HepG2 (cell line): Measurements from ENCODE around the gene CISH. TPM values are rescaled to one million over a fixed set of nuclear protein-coding genes. Genes with fewer than 3 reads are reported as not detected.

Experiments
- ATAC-seq: fragments of 200-7000 bp; cut with Tn5 transposase; 3 replicates; pipeline ENCODE4 v1.9.1; 2020; ENCODE audit warnings: mild to moderate bottlenecking, moderate library complexity
- BruUV-seq: library from RNA; stranded (reverse); fragments of 400-500 nt; replicated peaks from 2 replicates; lab custom pipeline; 2021; lab: Mats Ljungman, UMichigan
- CTCF ChIA-PET: fragments of 300-600 bp; formaldehyde crosslinking; extraction: SDS; loops from one replicate; lab custom pipeline; 2021; ENCODE audit warnings: low total read pairs, inconsistent platforms, low intra/inter-chr PET ratio; lab: Yijun Ruan, JAX
- POLR2A ChIA-PET: fragments of 350-600 bp; sonication (Branson Sonifier 250); formaldehyde crosslinking; loops from one replicate; lab custom pipeline; 2020; ENCODE audit warnings: antibody characterized with exemption, inconsistent platforms; lab: Yijun Ruan, JAX
- DNase-seq: peaks from one replicate; pipeline ENCODE4 v3.0.0-alpha.2; 2015; ENCODE audit warnings: low spot score
- FAIRE-seq: peaks from 3 replicates; lab custom pipeline; 2011; peaks lifted over from hg19 to GRCh38; lab: Jason Lieb, UNC
- H2AFZ ChIP-seq: one replicate; pipeline ENCODE4 v1.6.1; 2011; ENCODE audit warnings: low read length, inconsistent platforms
- H3K27ac ChIP-seq: fragments of 300-600 bp; 3 replicates; pipeline ENCODE4 v1.8.0; 2011; ENCODE audit warnings: mixed run types, mild to moderate bottlenecking, mixed read lengths, low read length, inconsistent platforms; ENCODE audit not compliant: insufficient read depth; ENCODE audit errors: extremely low read length
- H3K27me3 ChIP-seq, 2 experiments: fragments of 200-600 bp in 1 of 2; 2 replicates in 1 of 2; 3 replicates in 1 of 2; pipeline versions ENCODE4 v1.6.0 to v1.8.0; 2011; ENCODE audit warnings: low read length in 2 of 2, mild to moderate bottlenecking in 2 of 2, moderate library complexity in 2 of 2, inconsistent platforms in 1 of 2; ENCODE audit not compliant: insufficient read depth in 2 of 2, control insufficient read depth in 1 of 2
- H3K36me3 ChIP-seq, 2 experiments: fragments of 200-600 bp in 1 of 2; replicated peaks in 1 of 2; 2 replicates in 1 of 2; 3 replicates in 1 of 2; pipeline versions ENCODE4 v1.5.1 to v1.8.0; 2011; ENCODE audit warnings: low read length in 2 of 2, inconsistent platforms in 1 of 2; ENCODE audit not compliant: insufficient read depth in 2 of 2, control insufficient read depth in 1 of 2
- H3K4me1 ChIP-seq: 2 replicates; pipeline ENCODE4 v1.5.1; 2012; ENCODE audit warnings: low read length, inconsistent platforms; ENCODE audit not compliant: insufficient read depth
- H3K4me2 ChIP-seq: 2 replicates; pipeline ENCODE4 v1.6.0; 2011; ENCODE audit warnings: low read depth, low read length, inconsistent platforms
- H3K4me3 ChIP-seq, 3 experiments: fragments of 200-600 bp in 1 of 3; sonication (generic), shearing (Covaris generic) in 1 of 3; replicated peaks in 1 of 3; 2 replicates each; pipeline ENCODE4 v1.5.1; 2011 to 2016; ENCODE audit warnings: low read length in 3 of 3, inconsistent platforms in 2 of 3, low read depth in 2 of 3, mild to moderate bottlenecking in 2 of 3, control low read depth in 1 of 3, mixed read lengths in 1 of 3; ENCODE audit not compliant: insufficient read depth in 1 of 3
- H3K79me2 ChIP-seq: one replicate; pipeline ENCODE4 v1.6.1; 2011; ENCODE audit warnings: low read length, inconsistent platforms; ENCODE audit not compliant: insufficient read depth
- H3K9ac ChIP-seq: 2 replicates; pipeline ENCODE4 v1.6.0; 2011; ENCODE audit warnings: mild to moderate bottlenecking, low read depth, low read length, inconsistent platforms; ENCODE audit not compliant: insufficient read depth
- H3K9me3 ChIP-seq: 2 replicates; pipeline ENCODE4 v1.5.1; 2012; ENCODE audit warnings: mild to moderate bottlenecking, low read length
- H4K20me1 ChIP-seq: 2 replicates; pipeline ENCODE4 v1.6.0; 2011; ENCODE audit warnings: inconsistent platforms, mild to moderate bottlenecking, low read length, moderate library complexity; ENCODE audit not compliant: insufficient read depth
- AGO2 ChIP-seq: fragments of 200-400 bp; formaldehyde crosslinking; optimal IDR thresholded peaks from 2 replicates; pipeline ENCODE3; 2017; ENCODE audit warnings: mild to moderate bottlenecking, low read depth, low read length, moderate library complexity
- ARNTL ChIP-seq: sonication (generic); formaldehyde crosslinking; IDR thresholded peaks from 2 replicates; pipeline ENCODE4 v1.4.0; 2020; ENCODE audit warnings: mild to moderate bottlenecking, missing genetic modification reagents
- CCDC6 ChIP-seq: sonication (generic); formaldehyde crosslinking; IDR thresholded peaks from 2 replicates; pipeline ENCODE4 v1.8.1; 2022; ENCODE audit warnings: mild to moderate bottlenecking, missing genetic modification reagents, moderate library complexity
- CREB1 ChIP-seq, 2 experiments: fragments of 450-650 bp in 1 of 2; IDR thresholded peaks; 2 replicates each; pipeline ENCODE4 v1.6.1; 2016 to 2017; ENCODE audit warnings: control low read depth in 1 of 2, mild to moderate bottlenecking in 1 of 2, missing compliant biosample characterization in 1 of 2, missing genetic modification characterization in 1 of 2
- GATA4 ChIP-seq: sonication (generic); IDR thresholded peaks from 2 replicates; pipeline ENCODE4 v1.6.1; 2016; ENCODE audit warnings: antibody characterized with exemption, low read depth, borderline replicate concordance
- THAP11 ChIP-seq: IDR thresholded peaks from 2 replicates; pipeline ENCODE4 v1.6.1; 2016; ENCODE audit warnings: missing biosample characterization, missing genetic modification reagents
- ZBTB21 ChIP-seq: sonication (generic); formaldehyde crosslinking; IDR thresholded peaks from 2 replicates; pipeline ENCODE4 v1.4.0; 2020; ENCODE audit warnings: missing genetic modification reagents
- ZNF124 ChIP-seq: sonication (generic); formaldehyde crosslinking; IDR thresholded peaks from 2 replicates; pipeline ENCODE4 v1.4.0; 2020; ENCODE audit warnings: missing genetic modification reagents
- ZNF484 ChIP-seq: sonication (generic); formaldehyde crosslinking; IDR thresholded peaks from 2 replicates; pipeline ENCODE4 v1.5.1; 2020; ENCODE audit warnings: mild to moderate bottlenecking, low read depth, missing genetic modification reagents, borderline replicate concordance
- ZNF563 ChIP-seq: sonication (generic); formaldehyde crosslinking; IDR thresholded peaks from 2 replicates; pipeline ENCODE4 v1.8.0; 2022; ENCODE audit warnings: mild to moderate bottlenecking, moderate library complexity, missing genetic modification reagents
- ZNF850 ChIP-seq: sonication (generic); formaldehyde crosslinking; conservative IDR thresholded peaks from 2 replicates; pipeline ENCODE4 v1.9.0; 2021; ENCODE audit warnings: mild to moderate bottlenecking, missing genetic modification reagents
- ZSCAN25 ChIP-seq: sonication (generic); formaldehyde crosslinking; IDR thresholded peaks from 2 replicates; pipeline ENCODE4 v1.8.0; 2022; ENCODE audit warnings: mild to moderate bottlenecking, missing genetic modification reagents
- ZSCAN29 ChIP-seq: sonication (generic); formaldehyde crosslinking; conservative IDR thresholded peaks from 2 replicates; pipeline ENCODE4 v1.4.0; 2020; ENCODE audit warnings: mild to moderate bottlenecking, missing genetic modification reagents
- WGBS: methylation state at CpG from one replicate; pipeline ENCODE4 v1.1.6; 2017; ENCODE audit warnings: low lambda C conversion rate; 5-methylcytosine and 5-hydroxymethylcytosine counted together
- in situ Hi-C: cut with HindIII; loops from 2 replicates; pipeline ENCODE4 v1.10.0; 2017; ENCODE audit warnings: low pct_unique_long_range_greater_than_20kb; ENCODE audit not compliant: extremely low pct_ligation_motif_present
- intact Hi-C: fragments of 100-400 bp; cut with micrococcal nuclease; formaldehyde crosslinking; loops from one replicate; pipeline ENCODE4 v1.10.0; 2022; ENCODE audit not compliant: unreplicated experiment
- polyA plus RNA-seq, 8 experiments: library from polyadenylated mRNA; depleted of rRNA in 3 of 8; stranded (reverse) in 7 of 8; unstranded in 1 of 8; fragments of >200 nt; fragmentation: Illumina TruSeq in 4 of 8; extraction: Trizol in 4 of 8; gene quantifications; 2 replicates each; pipeline versions ENCODE4 v1.2.1 to v1.2.3, GENCODE V29; 2011 to 2016; ENCODE audit warnings: low read depth in 4 of 8, missing spikeins in 1 of 8, mixed read lengths in 1 of 8; ENCODE audit not compliant: insufficient read depth in 1 of 8
- total RNA-seq, 5 experiments: library from RNA; depleted of rRNA; stranded (reverse); fragments of >200 nt; fragmentation: Illumina TruSeq; extraction: Trizol; gene quantifications; 2 replicates each; pipeline ENCODE4 v1.2.3, GENCODE V29; 2016; ENCODE audit warnings: low read depth in 1 of 5
- TF ChIP-seq, protein P1 (sequence below): sonication (generic); formaldehyde crosslinking; IDR thresholded peaks from 2 replicates; pipeline ENCODE4 v1.9.0; 2022; ENCODE audit warnings: missing genetic modification reagents, mild to moderate bottlenecking, borderline replicate concordance
- TF ChIP-seq, protein P2 (sequence below): sonication (generic); formaldehyde crosslinking; IDR thresholded peaks from 2 replicates; pipeline ENCODE4 v1.5.1; 2020; ENCODE audit warnings: missing genetic modification reagents, mild to moderate bottlenecking, borderline replicate concordance

The CISH gene
- total and polyA plus RNA-seq, 2 of the 13 experiments (the other 11 are each of a cell fraction or from before 2014, with no cell fraction given), result 0.91 to 1.5 TPM

DNA sequence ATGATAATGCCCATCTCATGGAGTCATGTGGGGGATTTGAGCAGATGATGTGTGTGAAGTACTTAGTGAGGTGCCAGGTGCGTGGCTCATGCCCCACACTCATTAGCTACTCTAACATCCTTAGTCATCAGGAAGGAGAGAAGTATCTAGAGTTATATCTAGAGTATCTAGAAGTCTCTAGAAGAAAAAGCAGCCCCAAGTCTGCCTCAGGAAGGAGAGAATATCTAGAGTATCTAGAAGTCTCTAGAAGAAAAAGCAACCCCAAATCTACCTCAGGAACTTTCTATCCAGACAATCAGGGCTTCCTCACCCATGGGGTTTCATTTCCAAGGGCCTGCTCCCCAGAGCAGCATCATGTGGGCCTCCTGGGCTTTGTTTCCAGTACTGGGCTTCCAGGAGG is 38.4 kb upstream of the CISH start (continued):
- TF ChIP-seq, protein P1, sequence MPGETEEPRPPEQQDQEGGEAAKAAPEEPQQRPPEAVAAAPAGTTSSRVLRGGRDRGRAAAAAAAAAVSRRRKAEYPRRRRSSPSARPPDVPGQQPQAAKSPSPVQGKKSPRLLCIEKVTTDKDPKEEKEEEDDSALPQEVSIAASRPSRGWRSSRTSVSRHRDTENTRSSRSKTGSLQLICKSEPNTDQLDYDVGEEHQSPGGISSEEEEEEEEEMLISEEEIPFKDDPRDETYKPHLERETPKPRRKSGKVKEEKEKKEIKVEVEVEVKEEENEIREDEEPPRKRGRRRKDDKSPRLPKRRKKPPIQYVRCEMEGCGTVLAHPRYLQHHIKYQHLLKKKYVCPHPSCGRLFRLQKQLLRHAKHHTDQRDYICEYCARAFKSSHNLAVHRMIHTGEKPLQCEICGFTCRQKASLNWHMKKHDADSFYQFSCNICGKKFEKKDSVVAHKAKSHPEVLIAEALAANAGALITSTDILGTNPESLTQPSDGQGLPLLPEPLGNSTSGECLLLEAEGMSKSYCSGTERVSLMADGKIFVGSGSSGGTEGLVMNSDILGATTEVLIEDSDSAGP, result no peak

DNA sequence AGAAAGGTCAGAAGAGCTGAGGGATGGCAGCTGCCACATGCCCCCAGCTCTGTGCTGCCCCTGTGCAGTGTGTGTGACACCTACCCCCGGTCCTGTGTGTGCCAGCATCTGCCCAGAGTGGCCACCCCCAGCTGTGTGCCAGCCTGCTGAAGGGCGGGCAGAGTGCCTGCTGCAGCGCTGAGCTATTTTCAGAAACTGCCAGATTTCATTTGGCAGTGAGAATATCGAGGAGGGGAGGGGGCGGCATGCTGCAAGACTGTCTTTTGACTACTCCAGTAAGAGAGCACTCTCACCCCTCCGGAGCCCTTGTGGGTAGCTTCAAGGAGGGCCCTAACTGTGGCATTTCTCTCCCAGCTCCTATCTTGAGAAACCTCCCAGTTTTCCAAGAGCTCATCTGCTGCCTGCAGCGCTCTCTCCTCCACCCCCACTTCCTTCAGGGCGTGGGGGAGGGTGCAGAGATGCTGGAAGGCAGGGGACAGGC is 37.9 kb upstream of the CISH start:
- ChIA-PET POLR2A (no interaction called here), CTCF (no interaction called here)
- no peak for ATAC-seq
- Histone ChIP-seq H4K20me1 (no peaks in the 10 kb centered on the region), H3K9ac (no peak overlapping the region), H3K36me3 (peaks cover 5 to 20% of the 10 kb centered on the region in 2 experiments; a peak in 4 of 5 replicates), H3K4me3 (no peak overlapping the region), H3K4me1 (no peaks in the 10 kb centered on the region), H3K27me3 (no peaks in the 10 kb centered on the region; a peak in 1 of 5 replicates), H3K79me2 (no peaks in the 10 kb centered on the region), H3K27ac (no peak overlapping the region), H3K4me2 (no peak overlapping the region), H3K9me3 (no peaks in the 10 kb centered on the region), H2AFZ (no peak overlapping the region)
- FAIRE-seq, result no peak
- WGBS, result 94% methylated on average over 8 of the region's 8 CpGs
- intact Hi-C loops (no loop called here), in situ Hi-C loops (no loop called here)
- no peak for DNase-seq
- BruUV-seq, result no TSS peak
- TF ChIP-seq THAP11 (CRISPR knock-in tag), result no peak
- peak; percentile 31 for TF ChIP-seq AGO2

DNA sequence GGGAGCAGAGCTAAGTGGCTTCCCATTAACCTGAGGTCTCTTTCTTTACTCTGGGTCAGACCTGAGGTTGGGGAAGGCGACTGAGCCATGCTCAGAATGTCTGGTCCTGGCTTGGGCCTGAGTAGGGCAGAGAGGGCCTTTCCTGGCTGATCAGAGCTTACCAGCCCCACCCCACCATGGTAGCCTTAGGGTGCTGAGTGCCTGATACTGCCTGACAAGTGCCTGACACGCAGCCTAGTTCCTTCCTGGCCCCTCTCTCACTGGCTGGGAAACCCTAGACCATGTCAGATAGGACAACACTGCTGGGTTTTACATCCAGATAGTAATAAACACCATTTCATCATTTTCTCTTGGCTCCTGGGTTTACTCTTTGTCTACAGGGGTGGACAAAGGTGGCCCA is 37.4 kb upstream of the CISH start:
- Histone ChIP-seq H3K9me3 (no peaks in the 10 kb centered on the region), H4K20me1 (no peaks in the 10 kb centered on the region), H3K79me2 (no peaks in the 10 kb centered on the region), H3K27me3 (no peaks in the 10 kb centered on the region), H3K4me2 (no peak overlapping the region), H3K27ac (no peak overlapping the region), H3K4me3 (no peak overlapping the region), H3K4me1 (no peaks in the 10 kb centered on the region), H3K36me3 (peaks cover 7 to 26% of the 10 kb centered on the region in 2 experiments; a peak in 4 of 5 replicates), H2AFZ (no peak overlapping the region), H3K9ac (no peak overlapping the region)
- DNase-seq (no peak), FAIRE-seq (no peak), ATAC-seq (no peak)
- intact Hi-C loops (no loop called here), in situ Hi-C loops (no loop called here)
- ChIA-PET CTCF (no interaction called here), POLR2A (no interaction called here)
- WGBS, result no CpG with 5 or more reads among the region's 2 CpGs
- no TSS peak for BruUV-seq
- TF ChIP-seq ARNTL (CRISPR knock-in tag) (no peak), CCDC6 (CRISPR knock-in tag) (no peak), ZNF484 (CRISPR knock-in tag) (no peak), ZNF124 (no peak), ZNF563 (CRISPR knock-in tag) (no peak), GATA4 (no peak), CREB1 (IDR thresholded peaks at IDR 0.05) (no peak), CREB1 (CRISPR knock-in tag; IDR thresholded peaks at IDR 0.05) (no peak), ZSCAN25 (CRISPR knock-in tag) (no peak), ZNF850 (CRISPR knock-in tag) (no peak), ZSCAN29 (no peak), ZBTB21 (CRISPR knock-in tag) (no peak)
- TF ChIP-seq, protein P2, sequence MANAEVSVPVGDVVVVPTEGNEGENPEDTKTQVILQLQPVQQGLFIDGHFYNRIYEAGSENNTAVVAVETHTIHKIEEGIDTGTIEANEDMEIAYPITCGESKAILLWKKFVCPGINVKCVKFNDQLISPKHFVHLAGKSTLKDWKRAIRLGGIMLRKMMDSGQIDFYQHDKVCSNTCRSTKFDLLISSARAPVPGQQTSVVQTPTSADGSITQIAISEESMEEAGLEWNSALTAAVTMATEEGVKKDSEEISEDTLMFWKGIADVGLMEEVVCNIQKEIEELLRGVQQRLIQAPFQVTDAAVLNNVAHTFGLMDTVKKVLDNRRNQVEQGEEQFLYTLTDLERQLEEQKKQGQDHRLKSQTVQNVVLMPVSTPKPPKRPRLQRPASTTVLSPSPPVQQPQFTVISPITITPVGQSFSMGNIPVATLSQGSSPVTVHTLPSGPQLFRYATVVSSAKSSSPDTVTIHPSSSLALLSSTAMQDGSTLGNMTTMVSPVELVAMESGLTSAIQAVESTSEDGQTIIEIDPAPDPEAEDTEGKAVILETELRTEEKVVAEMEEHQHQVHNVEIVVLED (CRISPR knock-in tag), result no peak
